ENCODE measurements around the gene TRMU.

TRMU gene

GRCh38 chr22:46373159-46373558 lies 37.6 kb downstream of the TRMU start:
- Histone ChIP-seq H3K27me3 (0 out of 2 replicates have a peak, but pooled peaks cover 3% of the 10 kb centered on the region), H3K4me3 (no peak overlapping the region), H3K9ac (no peak overlapping the region), H3K4me2 (peak overlapping the region; percentile 81), H3K27ac (no peak overlapping the region), H4K20me1 (peaks cover 40% of the 10 kb centered on the region), H3K4me1 (peaks cover 32% of the 10 kb centered on the region), H3K36me3 (peaks cover 11% of the 10 kb centered on the region), H3K9me3 (peaks cover 22% of the 10 kb centered on the region)
- no peak for TF ChIP-seq Cebpa-rat (IDR thresholded peaks at IDR 0.05)

GRCh38 chr22:46373921-46374662 lies 38.6 kb downstream of the TRMU start:
- H3K27me3 ChIP-seq = no peaks in the 10 kb centered on the region; the same call in 1 of the 2 replicates
- 0 out of 2 replicates have a peak overlapping the region, but pooled peaks have one; percentile 1 for H3K27ac ChIP-seq
- H3K4me3 ChIP-seq = 0 out of 2 replicates have a peak overlapping the region, but pooled peaks have one; percentile 15
- no peak for TF ChIP-seq Cebpa-rat (IDR thresholded peaks at IDR 0.05)
- H3K36me3 ChIP-seq = peaks cover 11% of the 10 kb centered on the region
- peaks cover 40% of the 10 kb centered on the region for H4K20me1 ChIP-seq
- peaks cover 32% of the 10 kb centered on the region for H3K4me1 ChIP-seq
- peaks cover 22% of the 10 kb centered on the region for H3K9me3 ChIP-seq
- H3K9ac ChIP-seq = no peak overlapping the region
- H3K4me2 ChIP-seq = peak overlapping the region; percentile 81

- H3K4me3 ChIP-seq = 0 out of 2 replicates have a peak overlapping the region, but pooled peaks have one; percentile 15
- TF ChIP-seq Cebpa-rat (IDR thresholded peaks at IDR 0.05) = no peak
- H3K27ac ChIP-seq = no peak overlapping the region
- peaks cover 6% of the 10 kb centered on the region for H3K27me3 ChIP-seq
- H3K9me3 ChIP-seq = peaks cover 22% of the 10 kb centered on the region
- H3K4me2 ChIP-seq = peak overlapping the region; percentile 81
- H4K20me1 ChIP-seq = peaks cover 39% of the 10 kb centered on the region
- peaks cover 11% of the 10 kb centered on the region for H3K36me3 ChIP-seq
- H3K4me1 ChIP-seq = peaks cover 38% of the 10 kb centered on the region
- H3K9ac ChIP-seq = no peak overlapping the region
These were observed 39.4 kb downstream of the TRMU start for GRCh38 chr22:46374663-46375474.

GRCh38 chr22:46376111-46376510 lies 40.6 kb downstream of the TRMU start:
- H3K27me3 ChIP-seq = peaks cover 18% of the 10 kb centered on the region
- peaks cover 22% of the 10 kb centered on the region for H3K9me3 ChIP-seq
- H3K9ac ChIP-seq = no peak overlapping the region
- H3K4me1 ChIP-seq = peaks cover 51% of the 10 kb centered on the region
- H4K20me1 ChIP-seq = peaks cover 49% of the 10 kb centered on the region
- no peak overlapping the region for H3K4me2 ChIP-seq
- H3K36me3 ChIP-seq = peaks cover 11% of the 10 kb centered on the region
- no peak overlapping the region for H3K4me3 ChIP-seq
- no peak for TF ChIP-seq Cebpa-rat (IDR thresholded peaks at IDR 0.05)
- no peak overlapping the region for H3K27ac ChIP-seq

- Histone ChIP-seq H3K4me1 (peaks cover 52% of the 10 kb centered on the region), H3K4me3 (no peak overlapping the region), H3K27ac (no peak overlapping the region), H3K4me2 (no peak overlapping the region), H4K20me1 (peaks cover 53% of the 10 kb centered on the region), H3K36me3 (peaks cover 11% of the 10 kb centered on the region), H3K9ac (no peak overlapping the region), H3K27me3 (peaks cover 21% of the 10 kb centered on the region), H3K9me3 (peaks cover 22% of the 10 kb centered on the region)
- TF ChIP-seq Cebpa-rat (IDR thresholded peaks at IDR 0.05) = no peak
These were observed 41.5 kb downstream of the TRMU start for GRCh38 chr22:46376908-46377524.

GRCh38 chr22:46377525-46378425 lies 42.3 kb downstream of the TRMU start:
- Histone ChIP-seq H3K36me3 (peaks cover 11% of the 10 kb centered on the region), H3K27me3 (peaks cover 21% of the 10 kb centered on the region), H3K9ac (no peak overlapping the region), H3K9me3 (peaks cover 22% of the 10 kb centered on the region), H3K4me3 (no peak overlapping the region), H4K20me1 (peaks cover 49% of the 10 kb centered on the region), H3K4me1 (peaks cover 48% of the 10 kb centered on the region), H3K4me2 (no peak overlapping the region), H3K27ac (no peak overlapping the region)
- TF ChIP-seq Cebpa-rat (IDR thresholded peaks at IDR 0.05) = no peak

- Histone ChIP-seq H3K9ac (no peak overlapping the region), H3K4me1 (peaks cover 40% of the 10 kb centered on the region), H3K4me2 (no peak overlapping the region), H3K36me3 (peaks cover 11% of the 10 kb centered on the region), H3K27me3 (peaks cover 21% of the 10 kb centered on the region), H3K27ac (no peak overlapping the region), H4K20me1 (peaks cover 45% of the 10 kb centered on the region), H3K9me3 (peaks cover 22% of the 10 kb centered on the region), H3K4me3 (no peak overlapping the region)
- no peak for TF ChIP-seq Cebpa-rat (IDR thresholded peaks at IDR 0.05)
These were observed 43.0 kb downstream of the TRMU start for GRCh38 chr22:46378426-46379065.

- Histone ChIP-seq H3K27me3 (peaks cover 21% of the 10 kb centered on the region), H3K9ac (no peak overlapping the region), H4K20me1 (peaks cover 37% of the 10 kb centered on the region), H3K27ac (no peak overlapping the region), H3K4me3 (no peak overlapping the region), H3K9me3 (peaks cover 22% of the 10 kb centered on the region), H3K36me3 (peaks cover 11% of the 10 kb centered on the region), H3K4me1 (peaks cover 33% of the 10 kb centered on the region), H3K4me2 (peak overlapping the region; percentile 82)
- 0 out of 2 replicates have a peak, but pooled peaks have one; percentile 26 for TF ChIP-seq Cebpa-rat (IDR thresholded peaks at IDR 0.05)
These were observed 43.8 kb downstream of the TRMU start for GRCh38 chr22:46379066-46379930.
